HG02870 (cell line): ENCODE measurements around the gene CDKN1C.

Experiments
- ATAC-seq: cut with Tn5 transposase; IDR thresholded peaks from one replicate; pipeline ENCODE4 v1.9.1; 2021; ENCODE audit warnings: mild to moderate bottlenecking, moderate library complexity; ENCODE audit not compliant: unreplicated experiment

Gene CDKN1C

DNA sequence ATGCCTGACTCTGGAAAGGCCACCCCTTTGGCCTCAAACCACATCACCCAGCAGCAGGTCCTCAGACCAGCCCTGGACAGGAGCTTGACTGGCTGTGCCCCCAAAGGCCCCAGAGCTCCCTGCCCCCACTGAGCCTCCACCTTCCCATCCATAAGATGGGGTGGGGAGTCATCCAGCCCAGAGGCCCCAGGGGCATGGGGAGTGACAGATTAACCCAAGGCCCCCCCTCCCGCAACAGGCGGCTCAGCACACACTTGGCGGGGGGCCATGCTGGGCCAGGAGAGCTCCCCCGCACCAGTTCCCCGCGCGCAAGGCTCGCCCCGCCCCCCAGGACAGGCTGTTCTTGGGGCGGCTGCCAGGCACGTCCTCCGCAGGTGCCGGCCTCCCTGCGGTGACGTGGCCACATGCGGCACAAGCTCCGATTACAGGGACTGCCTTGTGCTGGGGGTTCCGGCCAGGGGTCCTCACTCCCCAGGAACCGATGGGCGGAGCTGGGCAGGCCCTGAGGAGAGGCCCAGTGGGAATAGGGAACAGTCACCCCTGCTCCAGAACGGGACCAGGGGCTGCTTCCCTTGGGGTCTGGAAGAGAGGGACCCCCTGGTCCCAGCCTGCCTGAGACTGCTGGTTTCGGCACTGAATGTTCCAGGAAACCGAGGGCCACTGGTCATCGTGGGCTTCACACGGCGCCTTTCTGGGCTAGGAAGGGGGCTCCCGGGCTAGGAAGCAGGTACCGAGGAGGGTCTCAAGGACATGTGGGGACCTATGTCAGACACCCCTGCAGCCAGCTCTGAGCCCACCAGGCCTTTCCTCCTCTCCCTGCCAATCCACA, 5.1 kb upstream of the CDKN1C start:
- no peak for ATAC-seq

DNA sequence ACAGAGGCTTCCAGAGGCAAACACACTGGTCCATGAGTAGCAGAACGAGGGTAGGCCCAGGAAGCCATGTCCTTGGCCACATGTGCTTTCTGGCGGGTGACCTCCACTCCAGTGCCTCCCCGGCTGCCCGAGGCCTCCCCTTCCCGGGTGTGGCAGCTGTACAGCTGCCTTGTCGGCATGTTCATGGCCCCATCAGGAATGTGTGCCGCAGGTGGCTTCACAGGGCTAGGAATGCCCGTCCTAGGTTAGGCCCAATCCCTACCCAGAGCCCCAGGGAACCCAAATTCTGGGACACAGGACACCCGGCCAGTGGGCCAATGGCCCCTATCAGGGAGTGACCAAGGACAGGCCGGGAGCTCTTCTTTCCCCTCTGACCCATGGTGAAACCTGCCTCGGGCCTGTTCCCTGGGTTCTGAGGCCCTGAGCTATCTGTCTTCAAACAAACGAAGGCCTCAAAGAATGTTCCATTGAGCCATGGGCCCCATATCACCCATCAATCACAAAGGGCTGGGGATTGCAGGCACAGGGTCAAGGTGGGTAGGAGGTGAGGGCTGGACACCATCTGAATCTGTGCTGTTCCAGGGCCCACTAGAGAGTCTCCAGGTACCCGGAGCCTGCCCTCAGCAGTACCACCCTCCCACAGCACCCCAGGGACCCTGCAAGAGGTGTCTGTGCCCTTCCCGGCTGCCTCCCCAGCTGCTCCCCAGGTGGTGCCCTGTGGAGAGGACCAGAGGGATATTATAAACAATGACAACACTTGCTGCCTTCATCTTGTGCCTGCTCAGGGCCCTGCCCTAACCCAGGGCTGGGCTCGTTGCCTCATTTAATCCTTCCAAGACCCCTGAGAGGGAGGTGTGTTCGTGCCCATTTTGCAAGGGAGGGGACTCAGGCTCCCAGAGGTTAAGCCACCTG, 4.0 kb upstream of the CDKN1C start:
- no peak for ATAC-seq

DNA sequence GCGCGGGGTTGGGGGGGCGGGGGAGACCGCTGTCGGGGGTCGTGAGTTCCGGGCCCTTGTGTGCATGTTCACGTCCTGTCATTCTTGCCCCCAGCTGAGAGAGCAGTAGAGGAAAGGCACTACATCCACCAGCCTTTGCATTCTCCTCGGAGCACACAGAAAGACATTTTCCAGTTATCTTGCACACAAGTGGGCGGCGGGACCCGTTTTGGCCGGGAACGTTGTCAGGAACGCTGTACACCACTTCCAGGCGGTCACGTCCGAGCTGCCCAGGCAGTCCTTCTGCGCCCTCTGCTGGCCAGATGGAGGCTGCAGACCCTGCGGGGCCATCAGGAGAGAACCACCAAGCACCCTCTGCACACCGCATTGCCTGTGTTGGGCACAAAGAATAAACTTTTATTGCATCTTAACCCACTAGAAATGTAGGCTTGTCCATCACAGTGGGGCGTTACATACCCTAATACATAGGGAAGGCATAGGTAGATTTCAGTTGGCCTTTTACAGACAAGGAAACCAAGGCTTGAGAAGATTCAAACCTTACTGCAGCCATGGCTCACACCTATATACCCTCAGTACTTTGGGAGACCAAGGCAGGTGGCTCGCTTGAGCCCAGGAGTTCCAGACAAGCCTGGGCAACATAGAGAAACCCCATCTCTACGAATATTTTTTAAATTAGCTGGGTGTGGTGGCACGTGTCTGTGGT, 2.8 kb upstream of the CDKN1C start:
- no peak for ATAC-seq

DNA sequence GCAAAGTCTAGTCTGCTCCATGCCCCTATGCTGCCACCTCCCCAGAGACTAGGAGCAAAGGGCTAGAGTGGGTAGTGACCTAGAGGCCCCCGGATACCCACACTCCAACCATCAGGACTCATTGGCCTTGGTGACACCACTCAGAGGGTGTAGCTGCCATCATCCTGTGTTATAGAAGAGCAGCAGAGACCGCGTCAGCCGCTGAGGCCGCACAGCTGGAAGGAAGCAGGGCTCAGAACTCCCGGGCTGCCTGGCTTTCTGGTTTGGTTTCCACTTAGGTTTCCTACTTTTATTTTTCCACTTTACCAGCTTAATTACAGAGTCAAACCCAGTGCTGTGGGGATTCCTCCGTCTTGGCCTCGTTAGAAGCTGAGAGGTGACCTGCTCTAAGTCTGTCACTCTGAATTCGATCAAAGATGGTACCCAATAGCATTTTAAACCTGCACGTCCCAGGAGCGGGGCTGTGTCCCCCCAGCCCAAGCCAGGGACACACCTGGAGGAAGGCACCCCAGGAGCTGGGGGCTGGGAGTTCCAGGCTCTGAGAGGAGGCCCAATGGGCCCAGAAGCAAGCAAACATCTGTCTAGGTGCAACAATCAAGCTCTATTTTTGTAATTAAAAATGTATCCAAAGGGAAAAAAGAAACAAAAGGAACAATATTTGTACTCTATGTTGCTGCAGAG, 2.1 kb upstream of the CDKN1C start:
- ATAC-seq, result no peak

DNA sequence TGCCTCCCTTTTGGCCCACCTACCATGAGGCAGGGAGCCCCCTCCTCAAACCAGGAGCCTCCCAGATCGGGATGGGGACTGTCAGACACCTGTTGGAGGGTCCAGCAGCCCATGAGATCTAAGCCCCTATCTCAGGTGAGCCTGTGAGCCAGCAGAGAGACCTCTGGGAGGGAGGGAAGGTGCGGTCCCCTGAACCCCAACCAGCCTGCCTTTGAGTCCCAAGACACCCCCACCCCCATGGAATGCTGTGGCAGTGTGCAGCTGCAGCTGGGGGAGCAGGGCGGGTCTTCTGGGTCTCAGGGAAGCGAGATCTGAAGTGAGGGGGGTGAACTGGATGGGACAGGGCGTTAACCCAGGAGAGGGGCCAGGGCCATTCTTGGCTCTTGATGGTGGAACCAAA, 1.4 kb upstream of the CDKN1C start:
- no peak for ATAC-seq

DNA sequence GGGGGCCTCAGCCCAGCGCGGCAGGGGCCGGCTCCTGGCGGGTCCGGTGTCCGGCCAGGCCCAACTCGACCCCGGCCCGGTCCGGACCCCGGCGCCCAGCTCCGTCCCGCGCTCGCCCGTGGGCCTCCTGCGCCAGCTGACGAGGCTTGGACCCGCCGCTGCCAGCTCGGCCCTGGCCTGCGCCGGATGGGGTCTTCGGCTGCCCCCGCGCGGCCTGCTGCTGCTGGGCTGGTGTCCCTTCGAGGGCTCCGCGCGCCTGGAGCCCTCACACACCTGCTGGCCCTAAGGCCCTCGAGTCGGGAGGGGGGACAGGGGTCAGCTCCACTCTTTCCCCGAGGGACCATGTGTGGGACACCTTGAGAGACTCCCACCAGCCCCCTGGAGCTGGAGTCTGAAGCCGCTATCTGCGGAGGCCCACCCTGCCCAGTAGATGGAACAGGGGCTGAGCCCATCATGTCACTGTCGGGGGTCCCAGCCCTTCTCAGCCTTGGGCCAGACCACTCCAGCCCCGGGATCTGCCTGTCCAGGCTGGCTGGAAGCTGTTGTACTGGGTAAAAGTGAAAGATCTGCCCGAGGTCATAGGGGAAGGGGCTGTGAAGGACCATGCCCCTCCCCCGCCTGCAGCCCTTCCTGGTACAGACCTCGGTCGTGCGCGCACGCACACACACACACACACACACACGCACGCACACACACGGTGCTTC, 768 bp upstream of the CDKN1C start:
- no peak for ATAC-seq

DNA sequence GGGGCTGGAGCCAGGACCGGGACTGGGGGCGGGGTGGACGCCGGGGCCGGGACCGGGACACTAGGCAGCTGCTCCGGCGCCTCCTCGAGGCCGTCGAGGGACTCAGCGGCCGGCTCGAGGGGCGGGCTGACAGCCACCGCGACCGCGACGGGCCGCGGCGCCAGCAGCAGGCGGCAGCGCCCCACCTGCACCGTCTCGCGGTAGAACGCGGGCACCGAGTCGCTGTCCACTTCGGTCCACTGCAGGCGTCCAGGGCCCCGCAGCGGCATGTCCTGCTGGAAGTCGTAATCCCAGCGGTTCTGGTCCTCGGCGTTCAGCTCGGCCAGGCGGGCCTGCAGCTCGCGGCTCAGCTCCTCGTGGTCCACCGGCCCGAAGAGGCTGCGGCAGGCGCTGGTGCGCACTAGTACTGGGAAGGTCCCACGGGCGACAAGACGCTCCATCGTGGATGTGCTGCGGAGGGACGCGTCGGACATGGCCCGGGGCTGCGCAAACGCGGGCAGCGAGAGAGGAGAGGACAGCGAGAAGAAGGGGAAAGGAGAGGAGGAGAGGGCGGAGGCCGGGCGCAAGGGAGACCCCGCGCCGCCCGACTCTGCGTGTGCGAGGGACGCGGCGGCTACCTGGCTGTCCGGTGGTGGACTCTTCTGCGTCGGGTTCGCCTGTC, 428 bp downstream of the CDKN1C start:
- ATAC-seq, result peak; percentile 7

DNA sequence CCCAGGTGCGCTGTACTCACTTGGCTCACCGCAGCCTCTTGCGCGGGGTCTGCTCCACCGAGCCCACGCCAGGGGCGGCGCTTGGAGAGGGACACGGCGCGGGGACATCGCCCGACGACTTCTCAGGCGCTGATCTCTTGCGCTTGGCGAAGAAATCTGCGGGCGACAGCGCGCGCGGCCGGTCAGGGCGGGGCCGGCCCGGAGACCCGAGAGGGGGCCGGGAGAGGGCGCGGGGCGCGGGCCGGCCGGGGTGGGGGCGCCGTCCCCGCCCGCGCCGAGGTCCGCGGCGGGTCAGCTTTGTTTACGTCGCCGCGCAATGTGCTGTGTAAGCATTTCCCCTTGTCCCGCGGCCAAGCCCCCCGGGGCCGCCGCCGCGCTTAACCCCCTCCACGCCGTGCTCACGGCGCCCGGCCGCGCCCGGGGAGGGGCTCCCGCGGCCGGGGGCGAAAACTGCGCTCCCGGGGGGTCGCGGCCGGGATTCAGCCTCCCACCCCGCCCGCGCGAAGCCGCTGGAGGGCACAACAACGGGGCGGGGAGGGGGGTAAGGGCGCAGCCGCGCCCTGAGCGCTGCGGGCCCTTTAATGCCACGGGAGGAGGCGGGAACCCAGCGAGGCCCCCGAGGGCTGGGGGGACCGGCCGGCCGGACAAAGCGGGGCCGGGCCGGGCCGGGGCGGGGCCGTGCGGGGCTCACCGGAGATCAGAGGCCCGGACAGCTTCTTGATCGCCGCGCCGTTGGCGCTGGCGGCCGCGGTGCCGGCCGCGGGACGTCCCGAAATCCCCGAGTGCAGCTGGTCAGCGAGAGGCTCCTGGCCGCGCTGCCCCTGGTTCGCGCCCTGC, 1.4 kb downstream of the CDKN1C start:
- ATAC-seq, result no peak

DNA sequence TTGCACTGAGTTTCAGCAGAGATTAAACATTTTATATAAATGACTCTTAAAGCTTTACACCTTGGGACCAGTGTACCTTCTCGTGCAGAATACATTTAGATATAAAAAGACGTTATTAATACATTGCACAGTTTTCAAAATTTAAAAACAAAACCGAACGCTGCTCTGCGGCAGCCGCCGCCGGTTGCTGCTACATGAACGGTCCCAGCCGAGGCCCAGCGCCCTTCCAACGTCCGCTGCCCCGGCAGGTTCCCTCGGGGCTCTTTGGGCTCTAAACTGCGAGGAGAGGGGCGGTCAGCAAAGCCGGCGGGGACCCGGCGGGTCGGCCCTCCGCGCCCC, 2.0 kb downstream of the CDKN1C start:
- ATAC-seq, result no peak

DNA sequence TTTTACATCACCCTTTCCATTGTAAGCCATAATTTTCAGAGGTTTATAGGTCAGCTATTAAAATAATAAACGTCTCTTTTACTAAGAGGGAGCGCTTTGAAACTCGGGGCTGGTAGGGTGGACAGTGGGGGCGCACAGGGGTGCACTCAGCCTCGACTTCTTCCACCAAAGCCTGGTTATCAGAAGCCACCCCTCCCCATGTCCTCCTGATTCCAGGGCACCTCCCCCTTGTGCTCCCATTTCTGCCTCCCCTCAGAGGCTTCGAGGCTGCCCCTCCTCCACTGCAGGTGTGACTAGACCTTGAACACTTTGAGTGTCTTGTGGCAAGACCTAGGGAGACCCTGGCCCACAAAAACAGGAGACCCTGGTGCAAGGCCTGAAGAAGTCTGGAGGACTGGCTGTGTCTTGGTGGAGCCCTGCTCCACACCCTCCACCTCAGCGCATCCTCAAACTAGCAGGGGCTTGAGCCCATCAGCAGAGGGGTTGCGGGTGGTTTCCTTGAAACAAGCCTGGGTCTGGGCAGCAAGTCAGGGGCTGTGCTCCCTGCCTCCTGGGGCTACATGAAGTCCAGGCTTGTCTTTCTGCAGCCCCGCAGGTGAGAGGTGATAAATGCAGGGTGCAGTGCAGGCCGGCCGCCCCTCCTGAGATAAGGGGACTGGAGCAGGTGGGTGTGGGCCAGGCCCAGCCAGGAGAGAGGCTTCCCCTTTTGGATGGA, 3.0 kb downstream of the CDKN1C start:
- no peak for ATAC-seq

DNA sequence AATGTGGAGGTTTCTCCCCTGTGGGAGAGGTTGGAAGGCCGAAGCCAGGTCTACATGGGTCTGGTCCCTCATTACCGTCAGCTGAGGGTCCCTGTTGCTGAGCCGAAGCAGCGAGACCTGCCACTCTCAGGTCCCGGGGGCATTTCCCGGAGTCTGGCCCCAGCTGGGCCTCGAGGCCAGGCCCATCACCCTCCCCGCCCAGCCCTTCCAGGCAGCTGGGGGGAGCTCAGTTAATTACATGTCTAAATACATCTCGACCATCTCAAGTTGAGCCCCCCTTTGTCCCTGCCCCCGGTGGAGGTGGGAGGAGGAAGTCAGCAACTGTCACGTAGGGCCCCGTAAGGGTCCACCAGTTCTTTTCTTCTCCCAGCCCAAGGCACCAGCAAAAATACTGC, 3.6 kb downstream of the CDKN1C start:
- no peak for ATAC-seq

DNA sequence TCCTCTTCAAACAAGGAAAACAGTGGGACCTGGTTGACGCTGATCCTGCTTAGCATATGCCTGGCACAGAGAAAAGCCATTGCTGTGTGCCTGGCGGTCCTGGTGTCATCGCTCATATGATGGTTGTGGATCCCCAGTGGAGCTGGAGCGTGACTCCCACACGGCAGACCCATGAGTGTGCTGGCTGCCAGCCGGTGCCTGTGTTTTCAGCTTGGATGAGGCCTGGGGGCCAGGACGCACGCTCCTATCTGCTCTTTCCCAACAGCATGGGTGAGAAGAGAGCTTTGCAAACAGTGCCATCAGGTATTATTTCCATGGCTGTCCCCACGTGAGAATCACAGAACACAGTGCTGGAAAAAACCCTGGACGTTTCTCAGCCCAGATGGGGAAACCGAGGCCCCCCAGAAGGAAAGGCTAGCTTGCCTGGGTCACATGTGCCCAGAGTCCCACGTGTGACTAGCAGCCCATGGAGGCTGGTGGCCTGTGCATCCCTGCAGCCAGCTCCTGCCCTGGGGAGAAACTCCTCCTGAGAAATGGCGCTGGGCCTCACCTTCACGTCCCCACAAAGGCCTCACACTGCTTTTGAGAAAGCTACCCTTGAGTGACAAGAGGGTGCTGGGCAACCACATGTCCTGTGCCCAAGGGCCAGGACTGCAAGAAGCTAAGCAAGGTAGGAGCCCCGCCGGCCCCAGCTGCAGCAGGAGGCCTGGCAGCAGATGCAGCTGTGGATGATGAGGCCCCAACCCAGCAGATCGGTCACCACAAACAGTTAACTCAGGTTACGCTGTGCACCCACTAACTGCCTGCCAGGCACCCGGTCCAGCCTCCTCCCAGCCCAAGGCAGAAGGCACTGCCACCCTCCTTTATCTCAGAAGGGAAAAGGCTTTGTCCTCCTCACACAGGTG, 4.2 kb downstream of the CDKN1C start:
- ATAC-seq, result no peak

DNA sequence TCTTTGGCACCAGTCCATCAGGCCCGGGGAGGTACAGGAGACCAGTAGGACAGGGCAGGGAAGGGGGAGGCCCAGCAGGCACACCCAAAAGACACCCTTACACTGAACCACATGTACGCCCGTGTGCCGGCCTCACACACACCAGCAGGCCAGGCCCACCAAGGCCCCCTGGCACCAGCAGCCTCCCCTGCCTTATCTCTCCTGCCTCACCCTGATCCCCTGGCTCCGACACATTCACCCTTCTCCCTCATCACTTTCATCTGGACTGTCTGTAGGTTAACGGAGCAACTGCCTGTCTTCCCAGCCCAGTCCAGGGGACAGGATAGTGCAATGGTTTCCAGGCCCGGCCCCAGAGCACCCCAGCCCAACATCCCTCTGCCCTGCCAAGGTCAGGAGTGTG, 4.9 kb downstream of the CDKN1C start:
- ATAC-seq, result no peak

DNA sequence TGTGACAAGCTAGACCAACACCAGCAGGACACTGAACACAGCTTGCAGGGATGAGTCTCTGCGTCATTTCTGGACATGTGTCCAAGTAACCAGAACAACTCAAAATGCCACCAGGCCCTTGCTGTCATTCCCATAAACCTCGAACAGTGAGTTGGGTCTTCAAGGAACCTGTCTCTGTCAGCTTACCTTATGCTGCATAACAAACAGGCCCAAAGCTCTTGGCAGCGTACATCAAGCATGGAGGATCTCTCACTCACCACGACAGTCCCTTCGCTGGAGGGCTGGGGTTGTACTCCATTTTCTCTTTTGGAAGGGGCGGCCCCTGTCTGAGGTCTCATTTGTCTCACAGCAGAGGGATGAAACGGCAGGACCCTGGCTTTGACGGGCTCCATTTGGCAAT, 6.8 kb downstream of the CDKN1C start:
- ATAC-seq, result no peak

DNA sequence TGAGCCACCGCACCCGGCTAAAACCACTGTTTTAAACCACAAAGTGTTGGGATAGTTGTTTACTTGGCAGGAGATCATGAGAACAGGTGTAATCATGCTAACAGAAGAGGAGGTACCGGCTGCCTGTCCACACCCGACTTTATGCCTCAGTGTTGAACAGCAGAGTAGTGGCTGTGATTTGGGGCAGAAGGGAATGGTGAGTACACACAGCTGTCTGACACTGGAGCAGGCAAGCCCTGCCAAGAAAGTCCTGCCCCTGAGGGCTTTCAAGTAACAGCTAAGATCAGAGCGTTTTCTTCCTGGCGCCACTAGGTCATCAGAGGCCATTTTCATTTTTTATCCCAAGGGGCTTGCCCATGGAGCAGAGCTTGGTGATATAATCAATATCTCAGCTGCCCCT, 8.1 kb downstream of the CDKN1C start:
- ATAC-seq, result no peak

DNA sequence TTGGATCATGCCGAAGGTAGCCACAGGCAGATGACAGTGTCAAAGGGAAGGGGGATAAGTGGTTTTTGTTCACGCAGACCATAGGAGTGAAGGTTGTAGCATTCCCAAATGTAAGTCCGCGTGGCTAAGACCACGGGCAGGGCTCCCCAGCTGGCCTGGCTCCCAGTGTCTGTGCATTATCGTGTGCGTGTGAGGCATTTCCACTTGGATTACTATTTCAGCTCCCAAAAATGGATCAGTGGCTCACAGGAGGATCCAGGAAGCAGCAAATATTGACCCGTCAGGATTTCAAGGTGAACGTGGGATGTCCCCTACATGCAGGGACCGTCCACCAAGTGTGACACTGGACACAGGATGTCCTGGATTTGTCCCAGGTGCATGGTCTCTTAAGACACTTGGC, 10.6 kb downstream of the CDKN1C start:
- no peak for ATAC-seq

DNA sequence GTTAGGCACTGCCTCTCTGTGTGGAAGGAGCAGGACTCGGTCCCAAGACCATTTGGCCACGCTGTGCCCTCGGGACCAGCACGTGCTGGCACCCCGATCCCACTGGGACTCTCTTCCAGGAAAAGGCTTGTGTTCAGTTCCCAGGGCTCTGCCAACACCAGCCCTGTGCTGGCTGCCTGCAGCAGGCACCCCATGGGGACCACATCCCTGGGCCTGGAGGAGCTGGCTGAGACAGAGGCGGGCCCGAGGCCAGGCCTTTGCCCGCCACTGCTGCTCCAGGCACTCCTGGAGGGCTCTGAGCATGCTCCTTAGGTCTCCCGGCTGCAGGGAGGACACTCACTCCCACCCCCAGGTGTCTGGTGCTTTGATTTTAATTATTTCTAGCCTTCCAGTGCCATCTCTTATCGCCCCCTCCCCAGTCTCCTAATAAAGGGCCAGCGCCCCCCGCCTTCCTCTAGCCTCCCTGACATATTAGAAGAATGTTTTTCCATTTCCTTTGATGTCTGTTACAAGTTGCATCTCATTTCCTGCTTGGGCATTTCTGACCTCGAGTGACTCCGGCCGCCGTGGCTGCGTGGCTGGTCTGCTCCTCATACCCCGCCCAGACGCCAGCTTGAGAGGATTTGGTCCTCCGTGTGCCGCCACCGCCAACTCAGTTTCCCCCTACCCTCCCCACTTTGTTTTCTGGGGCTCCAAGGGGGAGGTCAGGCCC, 14.4 kb downstream of the CDKN1C start:
- ATAC-seq, result no peak
